Spleen (tissue), 7 donors: ENCODE data around the gene BICRA.

Experiments used
- POLR2A ChIP-seq, 3 donors: fragments of 450-650 bp; IDR thresholded peaks; one replicate each; pipeline ENCODE4 v1.5.1; 2017; ENCODE audit warnings: antibody characterized with exemption in 3 of 3, mild to moderate bottlenecking in 1 of 3
- POLR2AphosphoS5 ChIP-seq, 3 donors: sonication (generic); formaldehyde crosslinking; IDR thresholded peaks; one replicate each; pipeline ENCODE4 v1.5.1; 2017; ENCODE audit warnings: antibody characterized with exemption in 3 of 3
- TF ChIP-seq, protein P1 (sequence below), 11 experiments: fragments of 200-600 bp in 7 of 11; fragments of 450-650 bp in 4 of 11; sonication (generic) in 4 of 11; IDR thresholded peaks in 8 of 11; conservative IDR thresholded peaks in 3 of 11; 1 replicate in 7 of 11; 2 replicates in 4 of 11; pipeline versions ENCODE4 v1.4.0 to v1.8.0; 2016 to 2021; ENCODE audit warnings: antibody characterized with exemption in 11 of 11, inconsistent platforms in 4 of 11, mild to moderate bottlenecking in 1 of 11
- donor health status: DM: no; HTN: no; CAD: no; lungs with moderate emphysema.
- donor health status: DM: no; HTN: no; CAD: no.
- donor health status: DM: no; HTN: no; CAD: no.

DNA sequence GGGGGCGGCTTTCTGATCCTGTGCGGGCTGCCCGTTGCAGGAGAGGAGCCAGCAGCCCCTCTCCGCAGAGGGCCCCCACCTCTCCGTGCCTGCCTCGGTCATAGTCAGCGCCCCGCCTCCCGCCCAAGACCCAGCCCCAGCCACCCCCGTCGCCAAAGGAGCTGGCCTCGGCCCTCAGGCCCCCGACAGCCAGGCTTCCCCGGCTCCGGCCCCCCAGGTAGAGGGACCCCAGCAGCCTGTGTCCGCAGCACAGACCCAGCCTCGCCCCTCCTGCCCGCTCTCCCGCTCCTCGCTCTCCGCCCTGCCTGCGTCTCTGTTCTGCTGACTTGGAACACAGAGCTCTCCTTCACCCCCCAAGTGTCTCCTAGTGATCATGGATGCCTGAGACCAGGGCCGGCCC lies 73.0 kb downstream of the BICRA start:
- no peak for TF ChIP-seq POLR2AphosphoS5 (IDR thresholded peaks at IDR 0.05)
- no peak for TF ChIP-seq POLR2A (IDR thresholded peaks at IDR 0.05)
- TF ChIP-seq, protein P1, sequence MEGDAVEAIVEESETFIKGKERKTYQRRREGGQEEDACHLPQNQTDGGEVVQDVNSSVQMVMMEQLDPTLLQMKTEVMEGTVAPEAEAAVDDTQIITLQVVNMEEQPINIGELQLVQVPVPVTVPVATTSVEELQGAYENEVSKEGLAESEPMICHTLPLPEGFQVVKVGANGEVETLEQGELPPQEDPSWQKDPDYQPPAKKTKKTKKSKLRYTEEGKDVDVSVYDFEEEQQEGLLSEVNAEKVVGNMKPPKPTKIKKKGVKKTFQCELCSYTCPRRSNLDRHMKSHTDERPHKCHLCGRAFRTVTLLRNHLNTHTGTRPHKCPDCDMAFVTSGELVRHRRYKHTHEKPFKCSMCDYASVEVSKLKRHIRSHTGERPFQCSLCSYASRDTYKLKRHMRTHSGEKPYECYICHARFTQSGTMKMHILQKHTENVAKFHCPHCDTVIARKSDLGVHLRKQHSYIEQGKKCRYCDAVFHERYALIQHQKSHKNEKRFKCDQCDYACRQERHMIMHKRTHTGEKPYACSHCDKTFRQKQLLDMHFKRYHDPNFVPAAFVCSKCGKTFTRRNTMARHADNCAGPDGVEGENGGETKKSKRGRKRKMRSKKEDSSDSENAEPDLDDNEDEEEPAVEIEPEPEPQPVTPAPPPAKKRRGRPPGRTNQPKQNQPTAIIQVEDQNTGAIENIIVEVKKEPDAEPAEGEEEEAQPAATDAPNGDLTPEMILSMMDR (IDR thresholded peaks at IDR 0.05 in 8 of 11, conservative IDR thresholded peaks at IDR 0.05 in 3 of 11), result no peak
